NCI-H2081 treated with DMSO at 0.1 percent for 48 hours (cell line): ENCODE results near the gene BORCS6.

Source experiments
- DNase-seq: peaks from one replicate; lab custom pipeline; 2025; lab: John Stamatoyannopoulos, UW

Gene BORCS6

DNA sequence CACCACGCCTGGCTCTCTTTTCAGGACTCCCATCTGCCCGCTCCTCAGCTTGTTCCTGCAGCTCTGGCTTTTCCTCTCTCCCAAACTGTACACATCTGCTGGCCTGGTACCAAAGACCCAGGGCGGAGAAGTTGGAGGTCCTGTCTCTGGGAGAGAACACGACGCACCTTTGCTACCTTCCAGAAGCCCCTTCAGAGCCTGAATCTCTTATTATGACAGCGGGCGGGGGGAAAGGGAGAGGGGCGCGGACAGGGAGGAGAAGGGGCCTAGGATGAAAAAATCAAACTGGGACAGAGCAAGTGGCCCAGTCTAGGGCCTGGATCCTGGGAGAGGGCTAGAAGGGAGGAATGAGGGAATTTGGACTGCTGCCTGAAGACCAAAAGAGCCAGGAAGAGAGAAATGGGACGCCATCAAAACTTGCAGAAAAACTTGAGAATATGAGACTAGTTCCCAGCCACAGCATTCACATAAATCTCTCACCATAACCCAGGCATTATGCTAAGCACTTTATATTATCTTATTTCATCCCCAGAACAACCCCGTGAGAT is 35.3 kb downstream of the BORCS6 start:
- no peak for DNase-seq

DNA sequence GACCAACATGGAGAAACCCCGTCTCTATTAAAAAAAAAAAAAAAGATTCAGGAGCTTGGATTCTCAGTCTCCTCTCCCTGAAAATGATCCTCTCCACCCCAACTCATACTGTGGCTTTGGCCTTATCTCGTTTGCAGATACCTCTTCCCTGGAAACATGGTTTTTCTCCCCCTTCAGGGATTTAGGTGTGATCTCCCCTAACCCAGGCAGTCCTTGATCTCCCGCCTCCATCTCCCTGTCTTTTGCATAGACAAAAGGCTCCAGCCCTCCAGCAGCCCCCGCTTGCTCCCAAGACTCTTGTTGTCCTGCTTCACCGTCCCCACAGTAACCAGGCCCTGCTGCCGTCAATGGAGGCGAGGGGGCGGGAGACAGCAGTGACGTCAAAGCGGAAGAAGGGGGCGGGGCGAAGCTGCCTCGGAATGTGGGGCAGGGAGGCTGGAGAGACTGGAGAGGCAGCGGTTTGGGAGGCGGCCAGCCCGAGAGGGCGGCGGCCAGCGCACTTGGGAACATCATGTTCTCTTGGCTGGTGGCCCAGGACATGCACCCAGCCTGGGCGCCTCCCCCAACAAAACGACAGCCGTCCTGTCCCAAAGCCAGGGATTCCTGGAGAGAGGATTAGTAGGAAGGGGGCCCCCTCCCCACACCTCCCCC is 35.9 kb downstream of the BORCS6 start:
- DNase-seq: no peak

DNA sequence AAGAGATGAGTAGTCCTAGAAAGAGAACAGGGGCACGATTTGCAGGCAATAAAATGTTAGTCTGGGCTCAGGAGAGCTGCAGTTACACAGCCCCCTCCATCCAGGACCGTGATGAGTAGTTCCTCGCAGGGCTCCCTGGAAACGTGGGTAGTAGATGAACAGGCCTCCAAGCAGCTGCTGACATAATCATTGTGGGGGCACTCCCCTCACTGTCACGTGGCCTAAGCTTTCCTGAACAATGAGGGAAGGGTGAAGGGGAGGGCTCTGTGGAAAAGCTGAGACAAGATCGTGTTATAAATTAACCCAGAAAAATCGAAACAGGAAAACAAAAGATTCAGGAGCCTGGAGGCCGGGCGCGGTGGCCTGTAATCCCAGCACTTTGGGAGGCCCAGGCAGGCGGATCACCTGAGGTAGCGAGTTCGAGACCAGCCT is 36.4 kb downstream of the BORCS6 start:
- no peak for DNase-seq

DNA sequence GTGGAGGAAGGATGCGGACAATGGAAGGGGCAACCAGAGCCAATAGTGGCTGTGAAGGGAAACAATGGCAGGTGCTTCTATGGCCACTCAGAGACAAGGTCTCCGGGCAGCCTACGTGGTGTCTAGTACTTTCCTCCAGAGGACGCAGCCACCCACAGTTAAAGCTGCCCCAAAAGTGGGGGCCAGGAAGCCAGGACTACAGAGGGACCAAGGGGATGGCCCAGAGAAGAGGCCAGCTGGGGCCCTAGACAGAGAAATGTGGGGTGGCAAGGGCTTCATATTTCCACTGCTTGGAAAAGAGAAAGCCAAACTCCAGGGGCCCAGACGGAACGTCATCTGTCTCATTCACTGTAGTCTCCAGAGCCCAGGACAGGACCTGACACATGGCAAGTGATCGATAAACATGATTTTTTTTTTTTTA is 36.9 kb downstream of the BORCS6 start:
- DNase-seq: no peak

DNA sequence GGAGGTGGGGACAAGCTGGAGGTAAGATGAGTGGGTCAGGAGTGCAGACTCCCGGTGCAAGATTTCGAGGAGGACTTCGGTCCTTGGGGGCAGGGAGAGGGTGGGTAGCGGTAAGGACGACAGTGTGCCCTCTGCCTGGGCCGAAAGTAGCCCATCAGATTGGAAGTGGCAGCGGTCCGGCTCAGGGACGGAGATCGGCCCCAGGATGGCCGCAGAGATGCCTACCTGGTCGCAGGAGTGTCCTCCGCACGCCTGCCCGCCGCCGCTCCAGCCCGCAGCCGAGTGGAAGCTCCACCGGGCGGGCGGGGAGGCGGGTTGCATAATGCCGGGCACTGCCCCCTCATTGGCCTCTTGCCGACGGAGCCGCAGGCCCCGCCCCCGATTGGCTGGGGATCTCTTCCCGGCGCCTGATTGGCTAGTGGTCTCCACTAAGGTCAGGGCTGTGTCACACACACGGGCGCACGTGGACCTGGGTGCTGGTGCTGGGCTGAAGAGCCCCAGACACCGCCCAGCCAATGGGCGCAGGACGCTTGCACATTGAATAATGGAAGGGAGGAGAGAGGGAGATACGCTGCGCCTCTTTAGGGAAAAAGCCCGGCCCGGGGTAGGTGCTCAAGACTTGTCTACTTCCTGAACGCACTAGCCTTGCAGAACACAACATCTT is 37.7 kb downstream of the BORCS6 start, which contains the start of gene PER1:
Gene PER1 (minus strand): TSS at position 293 of the 664 bp plus-strand sequence. CDS start 1,698 bp downstream, outside the sequence.
- peak; percentile 59 for DNase-seq

DNA sequence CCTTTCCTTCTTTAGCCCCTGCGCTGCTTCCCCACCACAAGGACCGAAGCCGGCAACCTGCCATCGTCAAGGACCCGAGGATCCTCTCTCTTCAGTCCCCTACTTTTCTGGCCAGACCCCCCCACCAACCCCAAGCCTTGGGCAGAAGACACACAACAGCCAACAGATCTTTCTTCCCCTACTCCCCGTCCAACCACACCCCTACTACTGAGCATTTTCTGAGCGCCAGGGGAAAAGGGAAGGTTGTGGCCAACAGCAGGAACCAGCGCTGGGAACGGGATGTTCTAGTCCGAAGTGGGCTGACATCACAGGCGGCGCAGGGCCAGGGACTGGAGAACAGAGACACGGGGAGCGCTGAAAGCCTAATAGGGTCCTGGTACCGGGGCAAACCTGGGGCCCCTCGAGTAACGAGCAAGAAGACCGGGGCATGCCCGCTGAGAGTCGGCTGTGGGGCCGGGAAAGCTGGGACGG is 38.3 kb downstream of the BORCS6 start:
- DNase-seq: no peak

DNA sequence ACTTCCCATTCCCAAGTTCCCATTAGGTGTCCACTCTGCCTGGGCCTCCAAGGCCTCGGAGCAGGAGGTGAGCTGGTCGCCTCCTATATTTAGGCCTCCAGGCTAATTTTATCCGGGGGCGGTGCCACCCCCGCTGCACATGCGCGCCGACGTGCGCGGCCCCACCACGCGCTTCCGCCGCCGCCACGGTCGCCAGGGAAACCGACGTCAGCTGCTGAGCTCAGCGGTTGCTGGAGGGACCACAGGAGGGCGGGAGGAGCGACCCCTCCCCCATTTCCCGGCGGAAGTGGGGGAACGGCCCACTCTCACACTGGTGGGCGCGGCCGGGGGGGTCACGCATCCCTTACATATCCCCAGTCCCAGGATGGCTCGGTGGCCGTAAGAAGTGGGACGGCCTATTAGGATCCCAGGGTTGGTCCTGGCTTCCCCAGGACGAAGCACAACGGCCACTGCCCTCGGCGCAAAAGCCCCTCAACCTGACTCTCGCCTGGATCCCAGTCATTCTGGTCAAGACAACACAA is 38.8 kb downstream of the BORCS6 start:
- DNase-seq: no peak

DNA sequence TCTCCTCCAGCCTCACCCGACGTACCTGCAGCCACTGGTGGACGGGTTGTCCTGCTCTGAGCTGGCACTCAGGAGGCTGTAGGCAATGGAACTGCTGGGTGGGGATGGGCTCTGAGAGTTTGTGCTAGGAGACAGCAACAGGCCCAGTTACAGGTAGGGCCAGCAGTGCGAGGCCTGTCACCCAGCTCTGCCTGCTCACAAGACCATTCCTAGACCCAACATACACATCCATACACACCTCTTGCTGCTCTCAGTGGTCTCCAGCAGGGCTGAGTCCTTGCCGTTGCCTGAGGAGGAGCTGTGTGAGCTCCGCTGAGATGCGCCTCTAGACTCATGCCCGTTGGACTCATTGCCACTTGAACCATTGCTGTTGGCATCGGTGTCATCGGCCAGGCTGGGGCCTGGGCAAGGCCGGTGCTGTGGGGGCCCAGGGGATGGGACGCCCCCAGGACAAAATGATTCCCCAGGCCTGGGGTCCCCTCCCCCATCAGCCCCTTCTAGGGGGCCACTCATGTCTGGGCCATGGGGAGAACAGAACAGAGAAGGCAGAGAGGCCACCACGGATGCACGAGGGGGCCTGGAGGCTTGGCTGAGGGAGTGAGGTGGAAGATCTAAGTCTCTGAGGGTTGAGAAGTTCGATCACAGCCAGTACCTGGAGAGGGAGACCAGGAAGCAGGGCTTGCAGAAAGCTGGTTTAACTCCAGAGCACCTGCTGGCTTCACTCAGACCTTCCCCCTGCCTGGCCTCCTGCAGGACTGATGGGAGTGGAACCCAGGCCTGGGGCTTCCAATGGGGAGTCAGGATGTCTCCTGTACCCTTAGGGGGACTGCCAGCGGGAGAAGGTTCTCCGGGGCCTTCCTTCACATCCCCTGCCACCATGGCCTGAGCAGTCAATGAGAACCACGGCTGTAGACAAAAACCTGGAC is 39.5 kb downstream of the BORCS6 start:
- DNase-seq: no peak

DNA sequence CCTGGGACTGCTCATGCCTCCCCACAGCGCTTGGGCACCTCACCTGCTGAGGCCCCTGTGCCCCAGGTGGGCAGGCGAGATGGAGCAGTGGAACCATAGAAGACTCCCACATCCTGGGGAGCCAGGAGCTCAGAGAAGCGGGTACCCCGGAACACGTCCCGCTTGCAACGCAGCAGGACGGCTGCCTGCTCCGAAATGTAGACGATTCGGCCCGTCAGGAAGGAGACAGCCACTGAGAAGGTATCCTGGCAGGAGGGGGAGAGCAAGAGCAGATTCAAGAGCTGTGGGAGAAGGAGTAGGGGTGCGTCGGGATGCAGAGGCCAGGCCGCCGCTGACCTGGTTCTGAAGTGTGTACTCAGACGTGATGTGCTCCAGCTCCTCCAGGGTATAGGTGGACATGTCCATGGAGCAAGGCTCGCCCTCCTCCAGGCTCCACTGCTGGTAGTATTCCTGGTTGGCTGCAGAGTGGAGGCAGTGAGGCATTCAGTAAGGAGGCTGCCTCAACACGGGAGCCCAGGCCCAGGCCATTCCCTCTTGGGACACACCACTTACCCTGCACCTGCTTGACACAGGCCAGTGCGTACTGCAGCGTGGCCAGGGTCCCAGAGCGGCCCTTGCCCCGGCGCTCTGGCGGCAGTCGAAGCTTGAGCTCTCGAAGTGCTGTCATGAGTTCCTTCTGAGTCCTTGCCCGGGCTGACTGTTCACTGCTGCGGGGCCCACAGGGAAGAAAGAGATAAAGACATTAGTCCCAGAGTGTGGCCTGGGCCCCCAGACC is 40.4 kb downstream of the BORCS6 start:
- no peak for DNase-seq

DNA sequence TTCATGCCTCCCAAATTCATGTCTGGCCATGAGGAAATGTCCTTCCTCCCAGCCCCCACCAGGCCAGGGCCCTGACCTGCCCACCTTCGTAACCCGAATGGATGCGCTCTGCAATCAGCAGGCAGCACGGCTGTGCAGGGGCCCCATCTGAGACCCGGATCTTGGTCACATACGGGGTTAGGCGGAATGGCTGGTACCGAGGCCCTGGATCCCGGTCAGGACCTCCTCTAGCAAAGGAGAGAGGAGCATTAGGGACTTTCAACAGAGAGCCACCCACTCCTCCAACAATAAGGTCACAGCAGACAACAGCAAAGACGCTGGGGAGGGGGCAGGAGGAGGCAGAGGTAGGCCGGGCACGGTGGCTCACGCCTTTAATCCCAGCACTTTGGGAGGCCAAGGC is 41.4 kb downstream of the BORCS6 start:
- DNase-seq: no peak

DNA sequence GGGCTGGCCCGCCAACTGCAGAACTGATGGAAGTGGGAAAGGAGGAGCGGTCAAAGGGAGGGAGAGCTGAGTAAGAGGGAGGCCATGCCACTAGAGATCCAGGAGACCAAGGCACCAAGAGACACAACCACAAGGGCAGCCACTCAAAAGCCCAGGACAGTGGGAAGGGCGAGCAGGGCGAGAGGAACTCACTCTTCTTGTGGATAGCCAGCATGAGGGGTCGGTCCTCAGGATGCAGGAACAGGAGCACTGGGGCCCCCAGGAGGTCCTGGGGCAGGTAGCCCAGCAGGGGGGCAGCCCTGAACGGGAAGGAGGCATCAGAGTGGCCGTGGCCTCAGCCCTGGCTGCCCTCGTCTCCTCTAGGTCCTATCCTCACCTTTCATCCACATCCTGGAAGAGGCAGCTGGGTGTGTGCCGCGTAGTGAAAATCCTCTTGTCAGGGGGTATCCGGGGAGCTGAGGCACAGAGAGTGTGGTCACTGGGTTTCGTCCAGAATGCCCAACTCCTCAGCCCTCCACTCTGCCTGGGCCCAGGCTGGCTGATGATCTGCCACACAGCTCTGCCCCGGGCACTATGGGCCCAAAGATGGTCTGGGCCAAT is 42.1 kb downstream of the BORCS6 start:
- DNase-seq: no peak

DNA sequence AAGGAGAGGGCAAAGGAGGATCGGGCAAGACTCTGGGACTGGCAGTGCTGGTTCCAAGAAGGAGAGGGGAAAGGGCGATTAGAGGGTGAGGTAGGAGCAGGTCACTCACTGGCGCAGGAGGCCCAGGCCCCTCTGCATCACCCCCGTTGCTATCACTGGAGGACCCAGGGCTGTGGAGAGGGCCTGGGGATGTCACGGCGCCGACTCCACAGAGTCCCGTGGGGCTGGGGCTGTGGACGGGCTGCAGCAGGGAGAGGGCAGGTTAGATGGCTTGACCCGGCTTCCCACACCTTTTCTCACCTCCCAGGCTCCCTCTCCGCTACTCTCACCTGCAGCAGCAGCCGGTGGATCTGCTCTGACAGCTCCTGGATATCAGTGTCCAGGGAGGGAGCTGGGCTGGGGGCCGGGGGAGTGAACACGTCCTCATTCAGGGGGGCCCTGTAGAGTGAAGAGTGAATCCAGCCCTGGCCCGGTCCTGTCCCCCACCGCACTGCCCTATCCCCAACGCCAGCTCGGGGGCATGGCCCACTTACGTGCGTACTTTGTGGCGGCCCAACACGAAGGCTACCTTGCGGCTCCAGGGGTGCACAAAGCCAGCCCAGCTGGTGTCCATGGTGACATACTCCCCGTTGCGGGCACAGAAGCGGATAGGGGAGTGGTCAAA is 42.7 kb downstream of the BORCS6 start:
- no peak for DNase-seq

DNA sequence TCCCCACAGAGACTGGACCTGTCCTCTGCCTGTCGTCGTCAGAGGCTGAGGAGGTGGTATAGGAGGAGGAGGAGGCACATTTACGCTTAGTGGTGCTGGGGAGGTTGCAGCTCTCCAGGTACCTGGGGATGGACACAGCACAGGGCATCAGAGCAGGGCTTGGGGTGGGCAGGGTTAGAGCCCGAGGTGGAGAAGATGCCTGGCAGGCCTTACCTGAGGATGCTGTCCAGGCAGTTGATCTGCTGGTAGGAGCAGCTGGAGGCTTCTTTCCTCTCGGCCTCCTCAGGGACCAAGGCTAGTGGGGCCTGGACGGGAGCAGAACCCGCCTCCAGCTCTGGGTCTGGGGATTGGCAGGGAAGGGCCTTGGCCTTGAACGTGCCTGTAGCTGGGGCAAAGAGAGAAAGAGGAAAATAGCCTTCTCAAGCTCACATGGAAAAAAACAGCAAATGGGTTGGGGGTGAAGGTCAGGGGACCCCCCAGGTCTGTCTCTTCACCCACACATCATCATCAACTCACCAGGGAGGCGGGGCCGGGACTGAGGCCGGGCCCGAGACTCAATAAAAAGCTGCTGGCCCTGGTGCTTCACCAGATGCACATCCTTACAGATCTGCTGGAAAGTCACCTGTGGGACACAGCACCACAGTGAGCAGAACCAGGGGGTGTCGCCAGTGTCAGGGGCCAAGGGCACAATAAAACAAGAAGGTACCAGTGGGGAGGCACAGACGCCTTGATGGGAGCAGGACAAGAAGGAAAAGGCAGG is 43.4 kb downstream of the BORCS6 start:
- no peak for DNase-seq

DNA sequence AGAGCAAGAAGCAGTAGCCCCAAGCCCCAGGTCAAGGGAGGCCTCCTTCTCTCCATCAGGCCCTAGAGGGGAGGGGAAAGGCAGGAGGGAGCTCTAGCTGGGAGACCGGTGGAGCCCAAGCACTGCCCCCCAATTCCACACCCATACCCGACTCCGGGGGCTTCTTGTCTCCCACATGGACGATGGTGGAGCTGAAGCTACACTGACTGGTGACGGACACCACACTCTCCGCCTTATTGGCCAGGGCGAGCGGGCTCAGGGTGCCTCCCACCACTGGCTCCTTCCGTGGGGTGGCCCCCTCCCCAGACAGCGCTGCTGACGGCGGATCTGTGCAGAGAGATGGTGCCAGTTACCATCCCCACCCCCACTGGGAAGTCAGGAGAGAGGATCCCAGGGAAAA is 44.2 kb downstream of the BORCS6 start:
- no peak for DNase-seq

DNA sequence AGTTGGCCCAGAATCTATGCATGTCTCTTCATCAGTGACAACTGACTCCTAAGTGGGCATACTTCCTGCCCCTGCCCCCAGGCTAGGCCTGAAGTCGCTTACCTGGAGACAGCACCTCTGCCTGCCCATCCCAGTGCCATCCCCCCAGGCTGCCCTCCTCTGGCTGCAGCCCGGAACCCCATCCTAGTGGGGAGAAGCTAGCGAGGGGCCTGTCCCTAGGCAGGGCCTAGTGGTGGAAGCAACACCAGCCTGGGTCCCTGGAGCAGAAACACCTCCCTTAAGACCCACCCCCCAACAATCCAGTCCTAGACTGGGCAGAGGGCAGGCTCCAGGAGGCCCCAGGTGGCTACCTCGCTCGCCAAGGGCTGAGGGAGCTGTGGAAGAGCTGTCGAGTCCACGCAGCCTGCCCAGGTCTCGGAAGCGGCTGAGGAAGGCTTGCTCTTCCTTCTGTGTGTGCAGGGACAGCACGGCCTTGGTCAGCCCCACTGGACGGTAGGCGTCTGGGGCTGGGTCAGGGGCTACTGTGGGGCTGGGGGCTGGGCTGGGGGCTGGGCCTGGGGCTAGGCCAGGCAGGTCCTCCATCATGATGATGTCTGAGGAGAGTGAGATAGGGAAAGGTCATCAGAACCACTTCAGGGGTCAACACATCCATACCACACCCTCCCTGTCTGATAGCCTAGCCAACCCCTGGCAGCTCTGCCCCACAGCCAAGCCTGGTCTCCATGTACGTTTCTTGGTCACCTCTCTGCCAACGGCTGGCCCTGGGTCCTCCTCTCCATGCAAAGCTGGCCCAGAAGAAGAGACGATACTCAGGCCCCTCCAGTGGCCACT is 45.4 kb downstream of the BORCS6 start:
- no peak for DNase-seq

DNA sequence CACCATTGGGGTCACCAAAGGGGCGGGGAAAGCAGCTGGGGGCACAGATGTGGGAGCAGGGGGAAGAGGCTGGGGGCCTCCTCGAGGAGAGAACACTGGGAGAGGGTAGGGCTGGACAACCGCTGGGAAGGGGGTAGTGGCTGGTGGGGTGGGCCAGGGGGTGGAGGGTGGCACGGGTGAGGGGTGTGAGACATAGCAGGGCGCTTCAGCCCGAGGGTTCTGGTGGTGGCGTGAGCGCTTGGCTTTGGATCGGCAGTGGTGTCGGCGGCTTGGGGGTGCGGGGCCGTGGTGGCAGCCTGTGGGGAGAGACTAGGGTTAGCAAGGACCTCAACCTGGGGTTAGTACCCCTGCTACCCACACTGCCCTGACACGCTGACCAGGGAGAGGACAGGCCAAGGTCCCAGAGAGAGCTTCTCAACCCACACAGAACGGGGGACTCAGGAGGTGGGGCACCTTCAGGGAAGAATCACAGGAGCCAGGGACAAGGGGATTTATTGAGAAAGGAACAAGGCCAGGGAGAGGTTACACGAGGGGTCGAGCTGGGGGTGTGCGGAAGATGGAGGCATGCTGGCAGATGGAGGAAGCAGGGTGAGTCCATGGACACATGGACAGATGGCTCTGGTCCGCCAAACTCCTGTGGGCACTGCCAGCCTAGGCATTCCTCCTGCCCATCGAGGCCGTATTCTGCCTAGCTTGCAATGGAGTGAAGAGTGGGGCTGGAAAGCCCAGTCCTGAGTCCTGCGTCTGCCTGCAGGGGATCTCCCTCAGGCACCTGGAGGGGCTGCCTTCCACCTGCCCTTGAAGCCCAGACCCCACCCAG is 46.2 kb downstream of the BORCS6 start:
- no peak for DNase-seq

DNA sequence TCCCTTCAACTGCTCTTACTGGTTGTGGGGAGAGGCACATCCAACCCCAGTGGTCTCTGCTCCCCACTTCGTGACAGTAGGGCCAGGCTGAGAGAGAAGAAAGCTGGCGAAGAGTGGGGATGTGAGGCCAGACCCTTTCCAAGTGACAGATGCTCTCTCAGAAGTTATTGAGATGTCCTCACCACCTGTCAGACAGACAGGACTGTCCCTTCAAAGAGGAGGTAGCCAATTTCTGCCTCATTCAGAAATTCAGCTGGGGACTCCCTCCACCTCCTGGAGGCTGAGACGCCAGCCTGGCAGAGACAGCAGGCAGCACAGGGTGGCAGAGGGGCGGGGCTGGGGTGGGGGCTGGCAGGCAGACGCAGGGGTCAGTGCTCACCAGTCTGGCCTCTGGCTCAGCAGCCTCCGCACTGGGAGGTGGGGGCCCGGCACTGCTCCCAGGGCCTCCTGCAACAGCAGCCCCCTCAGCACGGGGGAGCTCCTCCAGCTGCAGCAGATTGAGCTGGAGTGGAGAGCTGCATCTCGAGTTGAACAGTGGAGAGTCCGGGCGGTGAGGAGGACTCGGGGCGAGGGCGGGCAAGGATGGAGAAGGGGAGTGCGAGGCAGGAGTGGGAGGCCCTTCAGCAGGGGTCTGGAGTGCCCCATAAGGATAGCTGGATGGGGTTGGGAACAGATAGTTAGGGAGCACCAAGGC is 46.9 kb downstream of the BORCS6 start:
- DNase-seq: no peak
